Stimulated activated CD8-positive, alpha-beta memory T cell treated with anti-CD3 and anti-CD28 coated beads, Interleukin-7, amount 100 ng/mL, for 24 hours (primary cell): ENCODE measurements around the gene ZNF277.
"Not testable (repeated sequence)": the region's sequence is repeated elsewhere in the genome, so short reads cannot be mapped to it uniquely, and the experiment has no call there.

Source experiments
- DNase-seq: peaks from one replicate; pipeline ENCODE4 v3.0.0-alpha.2; 2020; ENCODE audit warnings: low read depth

The ZNF277 gene

DNA sequence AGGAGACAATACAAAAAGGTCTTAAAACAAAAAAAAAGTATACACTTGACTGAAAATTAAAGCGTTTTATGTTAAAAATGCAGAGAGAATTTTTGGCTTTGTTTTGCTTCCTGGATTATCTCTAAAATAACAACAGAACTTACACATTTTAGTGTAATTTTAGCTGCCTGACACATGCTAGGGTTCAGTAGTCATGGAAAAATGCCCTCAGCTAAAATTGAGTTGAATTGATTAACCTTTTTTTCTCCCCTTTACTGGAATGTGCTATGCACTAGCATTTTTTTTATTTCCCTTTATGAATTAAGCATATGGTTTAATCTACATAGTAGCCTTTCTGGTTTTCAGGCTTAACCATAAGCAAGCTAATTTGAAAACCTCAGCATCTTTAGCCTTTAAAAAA is 89.9 kb downstream of the ZNF277 start:
- DNase-seq, result no peak

DNA sequence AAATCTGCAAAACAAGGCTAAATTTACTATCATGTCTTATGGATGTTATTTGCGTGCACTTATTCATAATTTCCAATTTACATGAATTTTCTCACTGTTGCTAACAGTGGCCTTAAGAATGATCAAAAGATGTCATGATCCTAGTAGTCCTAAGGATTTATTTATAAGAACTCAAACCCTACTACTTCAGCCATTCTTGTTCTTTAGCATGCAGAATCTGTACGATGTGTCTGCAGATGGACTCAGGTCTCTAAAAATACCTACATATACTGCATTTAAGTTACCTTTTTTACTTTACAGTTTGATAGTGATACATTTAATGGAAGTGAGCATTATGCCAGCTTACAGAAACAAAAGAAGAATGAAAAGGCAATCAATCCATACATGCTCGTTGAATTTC is 91.2 kb downstream of the ZNF277 start:
- no peak for DNase-seq

DNA sequence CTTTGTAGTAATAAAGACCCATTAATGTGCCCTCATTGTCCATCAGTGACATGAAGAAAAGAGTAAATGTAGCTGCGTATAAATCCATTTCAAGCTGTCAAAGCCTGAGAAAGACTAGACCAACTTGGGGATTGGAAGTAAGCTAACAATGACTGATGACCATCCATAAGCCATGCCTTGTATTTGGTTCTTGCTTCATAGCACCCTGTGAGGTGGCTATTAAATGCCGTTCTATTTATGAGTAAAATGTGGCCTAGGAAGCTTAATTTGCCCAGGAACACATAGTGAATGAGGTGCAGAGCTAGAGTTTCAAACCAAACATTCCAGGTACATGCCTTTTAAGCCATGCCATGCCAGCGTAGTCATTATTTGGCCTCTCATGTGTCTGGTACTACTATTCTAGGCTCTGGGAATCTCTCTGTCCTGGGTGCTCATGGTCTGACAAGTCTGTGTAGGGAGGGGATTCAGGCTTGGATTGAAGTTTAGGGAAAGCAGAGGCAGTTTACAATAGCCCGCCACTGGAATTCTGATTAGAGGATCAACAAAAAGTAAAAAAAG is 92.1 kb downstream of the ZNF277 start:
- DNase-seq, result no peak

DNA sequence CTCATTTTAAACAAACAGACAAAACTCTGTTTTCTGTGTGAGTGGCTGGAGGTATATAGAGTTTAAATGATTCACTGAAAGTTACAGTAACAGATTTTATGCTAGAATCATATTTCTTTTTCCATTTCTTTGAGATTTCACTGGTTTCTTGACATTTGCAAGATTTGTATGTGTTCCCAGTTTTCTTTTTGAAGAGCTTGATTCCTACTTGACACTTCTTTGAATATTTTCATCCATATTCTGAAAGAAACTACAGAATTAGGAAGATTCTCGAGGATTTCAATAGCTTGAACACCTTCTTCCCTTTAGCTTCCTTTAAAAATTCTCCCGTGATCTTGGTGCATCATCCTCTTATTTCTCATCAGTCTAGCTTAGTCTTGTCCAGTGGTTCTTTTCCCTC is 93.6 kb downstream of the ZNF277 start:
- no peak for DNase-seq

DNA sequence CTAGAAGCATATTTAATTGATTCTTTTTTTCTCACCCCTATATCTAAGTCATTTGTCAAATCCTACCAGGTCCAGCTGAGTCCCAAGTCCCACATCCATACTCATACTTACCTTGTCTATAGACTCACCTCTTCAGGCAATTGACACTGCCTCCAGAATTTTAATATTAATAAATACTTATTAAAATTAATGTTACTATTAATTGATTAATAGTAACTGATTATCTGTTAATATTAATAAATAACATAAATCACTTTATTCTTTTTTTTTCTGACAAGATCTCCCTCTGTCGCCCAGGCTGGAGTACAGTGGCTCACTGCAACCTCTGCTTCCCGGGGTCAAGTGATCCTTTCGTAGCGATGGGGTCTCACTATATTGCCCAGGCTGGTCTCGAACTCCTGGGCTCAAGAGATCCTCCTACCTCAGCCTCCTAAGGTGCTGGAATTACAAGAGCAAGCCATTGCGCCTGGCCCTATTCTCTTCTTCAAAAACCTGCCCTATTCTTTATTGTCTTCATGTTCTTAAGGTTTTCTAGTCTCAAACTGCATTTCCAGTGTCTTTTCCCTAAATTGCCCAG is 94.4 kb downstream of the ZNF277 start:
- DNase-seq, result no peak

DNA sequence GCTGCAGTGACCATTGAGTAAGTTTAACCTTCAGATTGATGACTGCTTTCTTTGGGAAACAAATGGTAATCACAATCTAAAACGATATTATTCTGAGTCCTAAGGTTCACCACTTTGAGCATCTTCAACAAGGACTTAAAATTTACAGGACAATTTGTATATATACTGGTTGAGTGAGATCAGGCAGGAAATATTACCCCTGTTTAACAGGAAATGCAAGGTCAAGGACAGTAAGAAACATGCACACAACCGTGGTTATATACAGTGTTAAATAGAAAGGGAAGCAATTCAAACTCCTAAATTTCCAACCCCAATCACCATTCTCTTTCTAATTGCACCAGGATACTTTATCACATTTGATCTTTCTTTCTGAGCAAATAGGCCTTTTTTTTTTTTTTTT is 96.1 kb downstream of the ZNF277 start:
- no peak for DNase-seq

DNA sequence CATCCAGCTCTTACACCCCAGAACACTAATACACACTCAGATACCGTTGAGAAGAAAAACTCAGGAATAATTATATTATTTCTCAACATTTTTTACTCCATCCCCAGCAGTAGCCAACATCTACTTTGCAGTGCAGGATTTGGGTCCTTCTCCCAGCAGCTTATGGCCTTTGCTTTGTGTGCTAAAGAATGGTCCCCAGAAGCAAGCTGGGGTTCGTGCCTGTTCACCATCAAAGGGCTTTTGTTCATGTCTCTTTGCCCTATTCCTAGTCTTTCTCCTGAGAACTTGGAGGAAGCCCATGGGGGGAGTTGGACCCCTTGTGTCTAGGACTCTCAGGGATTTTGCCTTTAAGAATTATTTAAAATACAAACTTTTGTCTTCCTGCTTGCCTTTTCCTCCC is 100.4 kb downstream of the ZNF277 start:
- no peak for DNase-seq

DNA sequence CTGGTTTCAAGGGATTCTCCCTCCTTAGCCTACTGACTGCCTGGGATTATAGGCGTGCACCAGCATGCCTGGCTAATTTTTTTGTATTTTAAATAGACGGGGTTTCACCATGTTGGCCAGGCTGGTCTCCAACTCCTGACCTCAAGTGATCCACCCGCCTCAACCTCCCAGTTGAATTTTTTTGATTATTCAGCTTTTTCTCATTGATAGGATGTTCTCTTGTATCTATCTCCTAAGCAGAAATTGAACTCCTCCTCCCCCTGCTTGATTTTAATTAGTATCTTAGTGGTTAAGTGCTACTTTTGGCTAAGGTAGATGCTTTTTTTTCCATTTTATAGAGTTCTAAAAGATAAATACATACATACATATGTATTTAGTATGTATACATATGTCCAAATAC is 101.0 kb downstream of the ZNF277 start:
- DNase-seq, result no peak

DNA sequence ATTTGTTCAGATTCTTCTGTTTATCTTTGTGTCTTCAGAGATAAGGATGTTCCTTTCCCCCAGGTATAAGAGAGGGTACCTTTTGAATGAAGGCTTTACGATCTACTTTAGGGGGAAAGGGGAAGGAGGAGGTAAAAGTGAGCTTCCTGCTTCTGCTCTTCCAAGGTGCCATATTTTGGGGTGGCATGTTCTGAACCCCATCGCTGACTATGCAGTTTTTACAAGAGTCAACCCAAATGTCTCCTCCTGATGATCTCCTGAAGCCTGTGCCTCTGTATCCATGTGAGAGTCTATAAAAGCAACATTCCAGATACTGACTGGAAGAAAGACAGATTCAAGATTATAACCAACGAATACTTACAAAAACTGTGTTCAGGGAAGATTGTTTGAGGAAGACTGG is 102.5 kb downstream of the ZNF277 start:
- no peak for DNase-seq

DNA sequence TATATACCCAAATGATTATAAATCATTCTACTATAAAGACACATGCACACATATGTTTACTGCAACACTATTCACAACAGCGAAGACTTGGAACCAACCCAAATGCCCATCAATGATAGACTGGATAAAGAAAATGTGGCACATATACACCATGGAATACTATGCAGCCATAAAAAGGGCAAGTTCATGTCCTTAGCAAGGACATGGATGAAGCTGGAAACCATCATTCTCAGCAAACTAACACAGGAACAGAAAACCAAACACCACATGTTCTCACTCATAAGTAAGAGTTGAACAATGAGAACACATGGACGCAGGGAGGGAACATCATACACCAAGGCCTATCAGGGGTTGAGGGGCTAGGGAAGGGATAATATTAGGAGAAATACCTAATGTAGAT is 110.3 kb downstream of the ZNF277 start:
- DNase-seq, result not testable (repeated sequence)

DNA sequence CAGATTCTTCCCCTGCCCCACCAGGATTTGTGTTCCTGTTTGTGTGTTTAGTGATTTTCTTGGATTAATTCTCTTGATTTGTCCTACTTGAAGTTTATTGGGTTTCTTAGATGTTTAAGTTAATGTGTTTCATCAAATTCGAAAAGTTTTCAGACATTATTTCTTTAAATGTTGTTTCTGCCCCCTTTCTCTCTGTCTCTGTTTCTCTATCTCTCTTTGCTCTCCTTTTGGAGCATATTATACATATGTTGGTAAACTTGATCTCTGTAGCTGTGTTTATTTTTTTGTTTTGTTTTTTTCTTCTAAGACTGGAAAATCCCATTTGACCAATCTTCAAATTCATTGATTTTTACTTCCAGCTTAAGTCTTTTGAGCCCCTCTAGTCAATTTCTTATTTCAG is 115.6 kb downstream of the ZNF277 start:
- no peak for DNase-seq

DNA sequence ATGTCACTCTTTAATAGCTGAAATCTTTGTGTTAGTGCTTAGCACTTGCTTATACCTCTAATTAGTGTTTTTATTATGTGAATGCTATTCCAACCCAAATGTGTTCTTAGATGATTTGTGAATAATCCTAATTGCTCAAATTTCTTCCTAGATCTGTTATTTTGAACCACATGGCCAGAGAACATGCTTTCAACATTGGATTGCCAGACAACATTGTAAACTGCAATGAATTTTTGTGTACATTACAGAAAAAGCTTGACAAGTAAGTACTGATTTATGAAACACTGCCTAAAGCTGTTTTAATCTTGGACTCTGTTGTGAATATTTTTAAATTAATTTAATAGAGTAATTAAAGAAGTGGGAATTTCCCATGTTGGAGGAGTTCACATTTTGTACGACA is 121.1 kb downstream of the ZNF277 start:
- DNase-seq, result no peak

DNA sequence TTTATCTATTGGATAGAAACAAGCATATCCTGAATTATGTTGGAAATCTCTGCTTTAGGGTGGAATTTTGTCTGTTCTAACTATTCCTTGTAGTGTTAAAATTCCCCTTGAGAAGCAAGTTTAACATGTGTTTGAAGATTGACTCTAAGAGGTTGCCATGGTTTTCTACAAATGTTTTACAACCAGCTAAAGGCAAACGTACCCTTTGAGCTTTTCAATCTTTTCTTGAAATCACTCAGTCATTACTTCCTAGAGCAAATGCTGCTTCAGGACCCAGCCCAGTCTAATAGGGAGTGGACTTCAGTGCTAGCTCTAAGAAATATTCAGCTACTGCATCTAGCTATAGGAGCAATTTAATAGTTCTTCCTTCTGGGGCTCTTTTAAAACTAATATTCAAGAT is 125.0 kb downstream of the ZNF277 start:
- DNase-seq, result no peak

DNA sequence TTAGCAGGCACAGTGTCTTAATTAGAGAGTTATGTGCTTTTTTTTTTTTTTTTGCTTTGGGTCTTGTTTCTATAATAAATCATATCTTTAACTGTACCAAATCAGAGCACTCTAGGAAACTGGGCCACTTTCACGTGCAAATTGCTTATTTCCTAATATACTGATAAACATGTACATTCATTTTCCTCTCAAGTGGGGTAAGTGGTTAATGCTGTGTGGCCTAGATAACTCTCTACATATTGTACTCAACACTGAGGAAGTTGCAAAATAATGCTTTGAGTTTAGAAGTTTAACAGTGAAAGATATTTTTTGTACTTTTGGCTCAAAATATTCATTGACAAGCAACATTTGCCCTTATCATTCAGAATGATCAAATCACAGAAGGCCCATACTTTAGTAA is 127.9 kb downstream of the ZNF277 start:
- no peak for DNase-seq

DNA sequence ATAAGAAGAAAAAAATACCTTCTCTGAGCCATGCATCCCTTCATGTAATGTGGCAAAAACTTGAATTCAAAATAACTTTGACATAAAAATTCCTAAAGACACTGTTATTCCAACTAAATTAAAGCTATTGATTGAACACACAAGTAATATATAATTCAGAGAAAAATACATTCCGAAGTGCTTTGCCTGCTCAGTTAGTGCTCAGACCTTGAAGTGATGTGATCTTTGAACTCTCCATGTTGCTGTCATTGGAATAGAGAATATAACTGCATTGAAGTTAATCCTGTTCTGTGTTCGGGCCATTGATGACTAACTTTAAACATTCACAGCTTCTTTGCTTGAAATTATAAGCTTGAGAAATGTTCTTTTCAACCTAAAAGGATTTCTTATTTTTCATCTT is 129.8 kb downstream of the ZNF277 start:
- DNase-seq, result no peak

DNA sequence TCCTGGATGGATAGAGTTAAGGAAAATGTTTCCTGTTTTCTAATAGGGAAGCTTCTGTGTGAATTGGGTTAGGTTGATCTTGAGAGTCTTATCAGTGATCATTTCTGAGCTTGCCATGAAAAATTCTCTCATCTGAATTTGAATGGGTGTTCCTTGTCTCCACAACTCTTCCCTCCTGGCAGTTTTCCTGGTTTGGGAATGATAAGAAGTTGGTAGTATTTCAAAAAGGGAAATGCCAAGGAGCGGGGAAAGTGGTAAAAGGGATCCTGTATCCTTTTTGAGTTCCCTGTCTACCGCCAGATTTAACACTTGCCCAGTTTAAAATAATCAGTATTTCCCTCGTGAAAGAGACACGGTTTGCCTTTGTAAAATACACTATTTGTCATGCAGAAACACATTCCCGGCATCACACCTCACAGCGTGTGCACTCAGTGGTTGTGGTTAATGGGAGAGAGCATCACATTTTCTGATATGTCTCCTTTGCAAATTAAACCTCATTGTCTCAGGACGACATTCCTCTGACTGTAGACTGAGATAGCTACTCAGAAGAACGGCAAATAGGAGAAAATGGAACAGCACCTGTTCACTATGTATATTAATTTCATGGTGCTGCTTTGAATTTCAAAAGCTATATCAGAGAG is 130.6 kb downstream of the ZNF277 start:
- DNase-seq, result no peak

DNA sequence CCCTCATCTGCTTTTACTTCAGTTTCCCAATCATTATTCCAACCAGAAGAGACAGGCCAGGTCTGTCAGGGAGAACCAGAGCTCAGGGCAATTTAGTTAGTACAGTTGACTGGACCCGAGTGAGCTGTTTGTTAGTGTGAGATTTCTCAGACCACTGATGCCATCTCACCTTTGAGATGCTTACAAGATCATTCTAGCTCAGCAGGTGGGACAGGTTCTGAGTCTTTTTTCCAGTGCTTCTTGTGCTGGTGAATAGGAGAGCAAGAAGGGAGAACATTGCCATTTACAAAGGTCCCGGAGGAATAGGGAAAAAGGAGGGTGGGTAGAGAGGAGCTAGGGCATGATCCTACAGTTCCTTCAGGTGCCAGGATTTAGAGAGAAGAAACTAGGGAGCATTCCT is 131.4 kb downstream of the ZNF277 start:
- no peak for DNase-seq

DNA sequence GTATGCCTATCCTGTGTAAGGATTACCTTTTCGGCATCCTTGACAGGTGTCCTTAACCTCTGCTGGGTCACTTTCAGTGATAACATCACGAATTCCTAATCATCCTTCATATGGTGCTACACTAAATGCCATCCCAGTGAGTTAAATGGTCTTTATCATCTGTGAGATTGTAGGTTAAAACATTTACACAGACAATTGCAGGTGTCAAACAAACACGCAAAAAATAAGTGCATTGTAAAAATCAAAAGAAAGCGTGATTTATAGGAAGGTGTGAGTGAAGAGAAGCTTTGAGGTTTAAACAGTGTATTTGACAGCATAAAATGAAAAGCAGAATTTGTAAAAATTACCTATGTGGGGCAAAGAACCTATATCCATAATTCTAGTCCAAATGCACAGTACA is 132.3 kb downstream of the ZNF277 start:
- no peak for DNase-seq

DNA sequence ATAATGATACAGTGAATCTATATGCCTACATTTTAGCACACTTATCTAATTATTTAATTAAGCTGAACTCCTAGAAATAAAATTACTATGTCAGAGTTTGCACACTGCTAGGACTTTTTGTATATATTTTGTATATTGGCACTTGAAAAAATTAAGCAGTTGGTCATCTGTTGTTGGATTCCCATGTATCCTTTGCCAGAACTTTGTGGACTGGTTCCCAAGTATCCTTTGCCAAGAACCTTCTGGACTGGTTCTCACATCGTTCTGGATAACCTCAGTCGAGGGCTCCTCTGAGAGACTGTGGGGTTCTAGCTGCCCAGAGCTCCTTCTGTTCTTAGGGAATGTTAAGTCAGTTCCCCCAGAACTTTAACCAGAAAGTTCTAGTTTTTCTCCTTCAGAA is 135.0 kb downstream of the ZNF277 start:
- DNase-seq, result no peak

DNA sequence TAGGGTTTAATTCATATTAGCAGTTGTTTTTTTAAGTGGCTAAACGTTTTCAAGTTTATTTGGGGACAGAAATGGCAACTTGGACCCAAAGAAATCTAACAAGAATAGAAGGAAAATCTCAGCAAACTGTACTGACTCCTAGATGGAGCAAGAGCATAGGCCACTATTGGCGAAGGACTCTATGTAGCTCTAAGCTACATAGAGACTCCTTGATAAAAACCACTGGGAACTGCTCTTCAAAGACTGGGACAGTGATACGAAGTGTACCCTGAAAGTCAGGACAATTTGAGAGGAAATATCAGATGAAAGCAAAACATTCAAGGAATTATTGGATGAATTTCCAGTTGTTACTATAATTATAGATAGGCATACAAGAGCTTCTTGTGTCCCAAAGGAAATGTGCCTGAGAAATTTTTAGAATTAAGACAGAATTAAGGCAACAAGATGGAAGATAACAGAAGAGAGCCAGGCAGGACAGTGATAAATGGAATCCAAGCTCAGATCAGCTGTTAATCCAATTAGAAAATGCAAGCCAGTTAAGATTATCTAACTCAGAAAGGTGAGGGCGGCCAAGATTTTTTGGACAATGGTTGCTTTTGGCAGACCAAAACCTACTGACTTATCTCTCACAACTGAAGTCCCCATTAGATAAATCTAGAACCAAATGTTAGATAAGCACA is 140.0 kb downstream of the ZNF277 start:
- DNase-seq, result no peak

DNA sequence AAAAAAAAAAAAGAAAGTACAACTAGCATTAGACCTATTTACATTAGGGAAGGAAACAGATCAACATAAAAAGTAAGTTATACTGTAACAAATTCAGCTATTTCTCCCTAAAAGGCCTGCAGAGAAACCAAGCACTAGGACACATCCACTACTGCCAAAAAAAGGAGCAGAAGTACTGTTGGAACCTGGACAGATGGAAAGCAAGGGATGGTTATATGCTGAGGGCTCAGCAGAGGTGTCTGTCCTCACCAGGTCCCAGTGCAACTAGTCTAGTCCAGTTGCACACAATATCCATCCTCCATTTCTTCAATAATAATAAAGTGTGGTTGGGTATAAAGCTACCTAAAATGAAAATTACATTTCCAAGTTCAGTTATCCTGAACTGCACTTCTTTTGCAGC is 140.6 kb downstream of the ZNF277 start:
- no peak for DNase-seq

DNA sequence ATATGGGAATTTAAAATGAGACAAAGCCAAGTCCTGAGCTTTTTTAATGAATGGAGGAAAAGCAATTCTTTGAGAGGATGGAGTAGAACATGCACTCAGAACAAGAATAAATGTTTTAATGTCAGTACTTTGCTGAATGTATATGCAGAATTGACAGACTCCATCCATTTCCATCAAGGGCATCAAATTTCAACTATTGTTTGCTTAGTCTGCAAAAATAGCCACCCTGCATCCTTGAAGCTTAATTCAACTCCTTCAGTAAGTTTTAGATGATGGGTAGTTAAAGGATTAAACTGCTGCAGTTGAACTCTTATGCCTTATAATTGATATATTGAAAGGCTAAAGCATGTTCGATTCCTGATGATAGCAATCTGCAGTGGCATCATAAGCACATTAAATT is 144.1 kb downstream of the ZNF277 start:
- DNase-seq, result no peak

DNA sequence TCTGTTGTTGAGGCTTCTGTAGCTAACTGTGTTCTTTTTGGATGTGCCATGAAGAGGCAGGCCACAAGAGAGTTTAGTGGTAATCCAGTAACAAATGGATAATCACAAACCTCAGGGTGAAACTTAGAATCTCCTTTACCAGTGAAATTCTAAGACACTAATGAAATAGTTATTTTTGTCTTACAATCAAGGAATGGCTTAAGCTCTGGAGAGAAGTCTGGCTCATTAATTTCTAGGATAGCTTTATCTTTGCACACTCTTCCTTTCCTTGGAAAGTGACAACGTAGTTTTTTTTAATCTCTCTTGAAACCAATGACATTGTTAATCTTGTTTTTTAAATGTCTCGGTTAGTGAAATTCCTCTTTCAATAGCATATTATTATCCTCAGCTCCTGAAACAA is 150.1 kb downstream of the ZNF277 start:
- no peak for DNase-seq

DNA sequence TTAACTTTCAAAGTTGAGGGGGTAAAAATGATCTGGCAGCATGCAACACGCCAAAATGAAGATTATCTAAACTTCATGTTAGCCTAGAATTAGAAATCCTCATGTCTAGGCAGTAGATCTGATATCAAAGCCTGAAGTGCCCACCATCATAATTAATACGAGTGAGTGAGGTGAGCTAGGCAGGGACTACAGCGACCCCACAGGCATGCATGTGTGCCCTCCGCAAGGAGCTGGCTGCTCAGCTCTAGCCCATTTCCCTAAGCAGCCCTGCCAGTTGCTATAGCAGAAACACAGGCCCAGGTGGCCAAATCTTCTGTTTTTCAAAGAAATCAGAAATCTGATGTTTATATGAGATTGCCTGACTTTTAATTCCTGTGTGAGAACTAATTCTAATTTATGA is 150.6 kb downstream of the ZNF277 start:
- no peak for DNase-seq
